Measurements from ENCODE around the gene ATP5MC2. TPM values are rescaled to one million over a fixed set of nuclear protein-coding genes. Genes with fewer than 3 reads are reported as not detected.

ATP5MC2 gene
- polyA plus RNA-seq, 1 donor from 2014 or later = 331 TPM

DNA sequence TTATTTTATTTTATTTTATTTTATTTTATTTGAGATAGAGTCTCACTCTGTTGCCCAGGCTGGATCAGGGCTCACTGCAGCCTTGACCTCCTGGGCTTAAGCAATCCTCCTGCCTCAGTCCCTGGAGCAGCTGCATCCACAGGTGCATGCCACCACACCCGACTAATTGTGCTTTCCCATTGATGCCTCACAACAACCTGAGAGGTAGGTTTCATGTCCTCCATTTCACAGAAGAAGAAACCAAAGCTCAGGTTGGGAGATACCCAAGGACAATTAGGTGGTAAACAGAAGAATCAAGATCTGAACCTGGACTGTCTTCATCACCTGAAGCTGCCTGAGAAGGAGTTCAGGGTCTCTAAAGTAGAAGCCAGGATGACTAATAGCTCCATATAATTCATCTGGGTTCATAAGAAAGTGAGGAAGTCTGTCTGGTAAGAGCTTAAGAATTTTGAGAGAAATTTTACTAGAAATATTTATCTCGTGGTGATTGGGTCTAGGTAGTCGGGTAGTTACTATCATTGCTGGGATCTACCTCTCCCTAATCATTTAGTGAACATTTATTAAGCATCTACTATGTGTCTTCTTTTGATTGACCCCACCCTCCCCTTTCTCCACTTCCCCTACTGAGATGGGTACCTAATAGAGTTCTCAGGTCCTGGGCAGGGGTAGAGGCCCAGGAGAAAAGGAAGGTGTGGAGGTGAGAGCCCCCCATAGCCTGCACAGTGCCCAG is 23.2 kb upstream of the ATP5MC2 start:
- Histone ChIP-seq H3K4me2 (ENCODE audit: low read length) (no peak overlapping the region), H3K9me3 (ENCODE audit: low read length) (no peaks in the 10 kb centered on the region), H3K9me2 (ENCODE audit: insufficient read depth, low read length) (no peaks in the 10 kb centered on the region), H3K27me3 (ENCODE audit: insufficient read depth, low read depth, low read length) (no peaks in the 10 kb centered on the region), H3K79me2 (replicated peaks; ENCODE audit: insufficient read depth, low read length) (no peaks in the 10 kb centered on the region), H3K4me3 (ENCODE audit: low read length) (no peak overlapping the region), H4K20me1 (ENCODE audit: insufficient read depth) (no peaks in the 10 kb centered on the region), H3K36me3 (ENCODE audit: insufficient read depth, low read length) (no peaks in the 10 kb centered on the region), H3K27ac (ENCODE audit: low read length) (peak overlapping the region; percentile 63), H3K9ac (ENCODE audit: low read length) (no peak overlapping the region), H2AFZ (ENCODE audit: low read depth, low read length) (no peak overlapping the region), H3F3A (ENCODE audit: insufficient read depth, low read length, poor library complexity, severe bottlenecking) (peaks cover 6% of the 10 kb centered on the region)
- TF ChIP-seq SMC3 (conservative IDR thresholded peaks at IDR 0.05; ENCODE audit: poor library complexity) (no peak), EZH2 (IDR thresholded peaks at IDR 0.05; ENCODE audit: borderline replicate concordance, insufficient read depth, low read length, poor library complexity, severe bottlenecking) (no peak), POLR2AphosphoS5 (IDR thresholded peaks at IDR 0.05) (no peak), MXI1 (conservative IDR thresholded peaks at IDR 0.05; ENCODE audit: poor library complexity, severe bottlenecking) (no peak), EP300 (conservative IDR thresholded peaks at IDR 0.05; ENCODE audit: poor library complexity, severe bottlenecking) (no peak), TAF1 (IDR thresholded peaks at IDR 0.05; ENCODE audit: low read depth) (no peak), RAD21 (conservative IDR thresholded peaks at IDR 0.05) (no peak)
- TF ChIP-seq, protein P1, sequence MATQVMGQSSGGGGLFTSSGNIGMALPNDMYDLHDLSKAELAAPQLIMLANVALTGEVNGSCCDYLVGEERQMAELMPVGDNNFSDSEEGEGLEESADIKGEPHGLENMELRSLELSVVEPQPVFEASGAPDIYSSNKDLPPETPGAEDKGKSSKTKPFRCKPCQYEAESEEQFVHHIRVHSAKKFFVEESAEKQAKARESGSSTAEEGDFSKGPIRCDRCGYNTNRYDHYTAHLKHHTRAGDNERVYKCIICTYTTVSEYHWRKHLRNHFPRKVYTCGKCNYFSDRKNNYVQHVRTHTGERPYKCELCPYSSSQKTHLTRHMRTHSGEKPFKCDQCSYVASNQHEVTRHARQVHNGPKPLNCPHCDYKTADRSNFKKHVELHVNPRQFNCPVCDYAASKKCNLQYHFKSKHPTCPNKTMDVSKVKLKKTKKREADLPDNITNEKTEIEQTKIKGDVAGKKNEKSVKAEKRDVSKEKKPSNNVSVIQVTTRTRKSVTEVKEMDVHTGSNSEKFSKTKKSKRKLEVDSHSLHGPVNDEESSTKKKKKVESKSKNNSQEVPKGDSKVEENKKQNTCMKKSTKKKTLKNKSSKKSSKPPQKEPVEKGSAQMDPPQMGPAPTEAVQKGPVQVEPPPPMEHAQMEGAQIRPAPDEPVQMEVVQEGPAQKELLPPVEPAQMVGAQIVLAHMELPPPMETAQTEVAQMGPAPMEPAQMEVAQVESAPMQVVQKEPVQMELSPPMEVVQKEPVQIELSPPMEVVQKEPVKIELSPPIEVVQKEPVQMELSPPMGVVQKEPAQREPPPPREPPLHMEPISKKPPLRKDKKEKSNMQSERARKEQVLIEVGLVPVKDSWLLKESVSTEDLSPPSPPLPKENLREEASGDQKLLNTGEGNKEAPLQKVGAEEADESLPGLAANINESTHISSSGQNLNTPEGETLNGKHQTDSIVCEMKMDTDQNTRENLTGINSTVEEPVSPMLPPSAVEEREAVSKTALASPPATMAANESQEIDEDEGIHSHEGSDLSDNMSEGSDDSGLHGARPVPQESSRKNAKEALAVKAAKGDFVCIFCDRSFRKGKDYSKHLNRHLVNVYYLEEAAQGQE (IDR thresholded peaks at IDR 0.05; ENCODE audit: borderline replicate concordance) = no peak
- TF ChIP-seq, protein P2, sequence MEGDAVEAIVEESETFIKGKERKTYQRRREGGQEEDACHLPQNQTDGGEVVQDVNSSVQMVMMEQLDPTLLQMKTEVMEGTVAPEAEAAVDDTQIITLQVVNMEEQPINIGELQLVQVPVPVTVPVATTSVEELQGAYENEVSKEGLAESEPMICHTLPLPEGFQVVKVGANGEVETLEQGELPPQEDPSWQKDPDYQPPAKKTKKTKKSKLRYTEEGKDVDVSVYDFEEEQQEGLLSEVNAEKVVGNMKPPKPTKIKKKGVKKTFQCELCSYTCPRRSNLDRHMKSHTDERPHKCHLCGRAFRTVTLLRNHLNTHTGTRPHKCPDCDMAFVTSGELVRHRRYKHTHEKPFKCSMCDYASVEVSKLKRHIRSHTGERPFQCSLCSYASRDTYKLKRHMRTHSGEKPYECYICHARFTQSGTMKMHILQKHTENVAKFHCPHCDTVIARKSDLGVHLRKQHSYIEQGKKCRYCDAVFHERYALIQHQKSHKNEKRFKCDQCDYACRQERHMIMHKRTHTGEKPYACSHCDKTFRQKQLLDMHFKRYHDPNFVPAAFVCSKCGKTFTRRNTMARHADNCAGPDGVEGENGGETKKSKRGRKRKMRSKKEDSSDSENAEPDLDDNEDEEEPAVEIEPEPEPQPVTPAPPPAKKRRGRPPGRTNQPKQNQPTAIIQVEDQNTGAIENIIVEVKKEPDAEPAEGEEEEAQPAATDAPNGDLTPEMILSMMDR (IDR thresholded peaks at IDR 0.05; ENCODE audit: poor library complexity, severe bottlenecking) = no peak

DNA sequence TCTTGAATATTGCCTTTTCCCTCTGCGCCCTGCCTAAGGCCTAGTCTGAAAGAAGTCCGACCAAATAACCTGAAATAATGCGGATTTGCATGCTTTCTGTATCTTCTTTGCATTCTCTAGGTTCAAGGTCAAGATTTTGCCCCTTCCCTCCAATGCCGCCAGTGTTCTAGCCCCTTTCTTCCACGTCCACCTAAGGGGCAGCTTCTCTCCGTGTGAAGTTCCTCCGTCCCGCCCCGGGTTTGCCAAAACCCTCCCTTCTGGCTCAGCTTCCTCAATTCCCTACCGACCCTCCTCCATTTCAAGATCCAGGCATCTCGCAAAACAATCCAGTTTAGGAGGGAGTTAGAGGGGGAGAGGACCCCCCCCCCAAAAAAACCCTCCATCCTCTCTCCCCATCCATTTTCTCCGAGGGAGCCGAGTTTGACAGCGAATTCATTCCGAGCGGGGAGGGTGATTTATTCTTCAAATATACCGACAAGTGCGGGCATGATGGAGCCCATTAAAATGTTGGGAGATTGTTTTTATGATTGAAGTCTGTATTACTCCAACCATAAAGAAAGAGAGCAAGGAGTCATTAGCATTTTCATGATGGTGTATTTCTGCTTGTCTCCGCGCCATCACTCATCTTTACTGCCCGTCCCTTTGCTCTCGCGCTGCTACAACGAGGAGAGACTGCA is 20.9 kb upstream of the ATP5MC2 start:
- Histone ChIP-seq H2AFZ (ENCODE audit: low read depth, low read length) (peak overlapping the region; percentile 27), H3K4me3 (ENCODE audit: low read length) (peak overlapping the region; percentile 54), H3K4me2 (ENCODE audit: low read length) (peak overlapping the region; percentile 54), H4K20me1 (ENCODE audit: insufficient read depth) (no peaks in the 10 kb centered on the region), H3F3A (ENCODE audit: insufficient read depth, low read length, poor library complexity, severe bottlenecking) (peaks cover 6% of the 10 kb centered on the region), H3K79me2 (replicated peaks; ENCODE audit: insufficient read depth, low read length) (no peaks in the 10 kb centered on the region), H3K27ac (ENCODE audit: low read length) (peak overlapping the region; percentile 87), H3K27me3 (ENCODE audit: insufficient read depth, low read depth, low read length) (no peaks in the 10 kb centered on the region), H3K36me3 (ENCODE audit: insufficient read depth, low read length) (no peaks in the 10 kb centered on the region), H3K9me2 (ENCODE audit: insufficient read depth, low read length) (no peaks in the 10 kb centered on the region), H3K9me3 (ENCODE audit: low read length) (no peaks in the 10 kb centered on the region), H3K9ac (ENCODE audit: low read length) (peak overlapping the region; percentile 61)
- no peak for TF ChIP-seq RAD21 (conservative IDR thresholded peaks at IDR 0.05)
- TF ChIP-seq, protein P1 (IDR thresholded peaks at IDR 0.05; ENCODE audit: borderline replicate concordance) = peak; percentile 39
- TF ChIP-seq EP300 (conservative IDR thresholded peaks at IDR 0.05; ENCODE audit: poor library complexity, severe bottlenecking) = peak; percentile 52
- TF ChIP-seq MXI1 (conservative IDR thresholded peaks at IDR 0.05; ENCODE audit: poor library complexity, severe bottlenecking) = peak; percentile 24
- no peak for TF ChIP-seq EZH2 (IDR thresholded peaks at IDR 0.05; ENCODE audit: borderline replicate concordance, insufficient read depth, low read length, poor library complexity, severe bottlenecking)
- peak; percentile 46 for TF ChIP-seq POLR2AphosphoS5 (IDR thresholded peaks at IDR 0.05)
- TF ChIP-seq TAF1 (IDR thresholded peaks at IDR 0.05; ENCODE audit: low read depth) = peak; percentile 20
- TF ChIP-seq, protein P2 (IDR thresholded peaks at IDR 0.05; ENCODE audit: poor library complexity, severe bottlenecking) = no peak
- no peak for TF ChIP-seq SMC3 (conservative IDR thresholded peaks at IDR 0.05; ENCODE audit: poor library complexity)

All from neural cell (in vitro differentiated cells).